SH-SY5Y (cell line): ENCODE data around the gene PRDM9.

ENCODE experiments used
- GATA2 ChIP-seq: IDR thresholded peaks from 2 replicates; pipeline ENCODE4 v1.6.1; 2011; ENCODE audit warnings: mild to moderate bottlenecking, low read depth, low read length
- GATA3 ChIP-seq: IDR thresholded peaks from 2 replicates; pipeline ENCODE4 v1.6.1; 2011; ENCODE audit warnings: low read depth, mild to moderate bottlenecking, low read length, moderate library complexity

- TF ChIP-seq GATA3, result no peak
- TF ChIP-seq GATA2, result no peak
These were observed 18.3 kb downstream of the PRDM9 start for GRCh38 chr5:23525751-23526150.
